GM18508 (cell line): Measurements from ENCODE around the gene AHI1.
"Not testable (repeated sequence)": the region's sequence is repeated elsewhere in the genome, so short reads cannot be mapped to it uniquely, and the experiment has no call there.

Experiments
- ATAC-seq: cut with Tn5 transposase; IDR thresholded peaks from one replicate; pipeline ENCODE4 v1.9.1; 2021; ENCODE audit warnings: moderate number of reproducible peaks; ENCODE audit not compliant: insufficient read depth, unreplicated experiment

The AHI1 gene

DNA sequence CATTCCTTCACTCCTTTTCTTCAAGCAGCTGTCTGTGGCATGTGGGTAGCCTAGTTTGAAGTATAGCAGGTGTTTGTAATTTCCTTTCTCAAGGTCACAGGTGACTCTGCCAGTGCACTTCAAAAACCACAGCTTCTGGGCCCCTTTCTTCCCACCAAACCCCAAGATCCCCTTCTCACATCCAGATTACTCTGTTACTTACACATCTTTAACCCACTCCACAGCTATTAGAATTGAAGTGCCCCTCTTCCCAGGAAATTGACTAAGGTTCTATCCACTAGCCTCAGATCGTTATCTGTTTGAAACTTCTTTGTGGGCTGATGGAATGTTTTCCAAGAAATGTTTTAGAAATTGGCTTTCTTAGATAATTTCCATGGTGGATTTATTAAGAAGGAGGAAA, 150.8 kb downstream of the AHI1 start:
- no peak for ATAC-seq

DNA sequence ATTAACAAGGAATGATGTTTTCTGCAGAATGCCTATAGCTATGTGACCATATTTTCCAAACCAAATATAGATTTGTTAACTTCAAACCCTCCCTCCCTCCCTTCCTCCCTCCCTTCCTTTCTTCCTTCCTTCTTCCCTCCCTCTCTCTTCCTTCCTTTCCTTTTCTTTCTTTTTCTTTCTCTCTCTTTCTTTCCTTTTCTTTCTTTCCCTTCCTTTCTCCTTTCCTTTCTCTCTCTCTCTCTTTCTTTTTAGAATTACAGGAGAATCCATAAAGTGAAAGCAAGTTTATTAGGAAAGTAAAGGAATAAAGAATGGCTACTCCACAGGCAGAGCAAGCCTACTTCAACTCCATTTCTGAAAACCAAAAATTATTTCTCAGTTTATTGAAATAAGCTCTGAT, 153.0 kb downstream of the AHI1 start:
- no peak for ATAC-seq

DNA sequence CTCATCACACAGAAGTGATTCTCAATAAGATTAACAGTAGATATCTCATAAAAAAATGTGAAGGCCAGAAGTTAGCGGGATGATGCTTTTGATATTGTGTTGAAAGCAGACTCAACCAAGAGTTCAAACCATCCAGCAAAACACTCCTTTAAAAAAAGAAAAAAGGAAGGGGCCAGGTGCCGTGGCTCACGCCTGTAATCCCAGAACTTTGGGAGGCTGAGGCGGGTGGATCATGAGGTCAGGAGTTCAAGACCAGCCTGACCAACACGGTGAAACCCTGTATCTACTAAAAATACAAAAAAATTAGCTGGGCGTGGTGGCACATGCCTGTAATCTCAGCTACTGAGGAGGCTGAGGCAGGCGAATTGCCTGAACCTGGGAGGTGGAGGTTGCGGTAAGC, 157.6 kb downstream of the AHI1 start:
- ATAC-seq, result not testable (repeated sequence)

DNA sequence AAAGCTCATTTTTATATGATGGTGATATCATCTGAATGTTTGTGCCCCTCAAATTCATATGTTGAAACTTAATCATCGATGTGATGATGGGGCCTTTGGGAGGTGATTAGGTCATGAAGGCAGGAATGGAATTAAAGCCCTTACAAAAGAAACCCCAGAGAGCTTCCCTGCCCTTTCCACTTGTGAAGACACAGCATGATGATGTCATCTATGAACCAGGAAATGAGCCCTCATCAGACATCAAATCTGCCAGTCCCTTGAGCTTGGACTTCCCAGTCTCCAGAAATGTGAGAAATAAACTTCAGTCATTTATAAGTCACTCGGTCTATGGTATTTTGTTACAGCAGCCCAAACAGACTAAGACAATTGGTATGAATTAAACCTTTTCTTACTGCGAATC, 163.4 kb downstream of the AHI1 start:
- no peak for ATAC-seq

DNA sequence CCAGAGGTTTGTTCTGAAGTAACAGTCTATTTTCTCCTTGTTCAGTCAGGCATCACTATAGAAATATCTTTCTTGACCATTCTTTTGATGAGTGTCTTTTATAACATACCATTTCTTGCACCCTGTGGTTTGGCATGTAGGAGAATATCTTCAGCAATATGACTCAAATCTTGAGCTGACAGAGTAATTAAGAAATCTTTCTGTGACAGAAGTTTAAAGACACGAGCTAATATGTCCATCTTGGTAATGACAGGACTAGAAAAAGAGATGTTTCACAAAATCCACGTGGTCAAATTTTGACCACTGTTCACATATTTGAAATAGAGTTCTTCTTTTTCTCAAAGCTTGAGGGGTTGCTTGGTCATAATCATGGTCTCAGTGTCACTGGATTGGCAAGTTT, 166.5 kb downstream of the AHI1 start:
- ATAC-seq, result no peak

DNA sequence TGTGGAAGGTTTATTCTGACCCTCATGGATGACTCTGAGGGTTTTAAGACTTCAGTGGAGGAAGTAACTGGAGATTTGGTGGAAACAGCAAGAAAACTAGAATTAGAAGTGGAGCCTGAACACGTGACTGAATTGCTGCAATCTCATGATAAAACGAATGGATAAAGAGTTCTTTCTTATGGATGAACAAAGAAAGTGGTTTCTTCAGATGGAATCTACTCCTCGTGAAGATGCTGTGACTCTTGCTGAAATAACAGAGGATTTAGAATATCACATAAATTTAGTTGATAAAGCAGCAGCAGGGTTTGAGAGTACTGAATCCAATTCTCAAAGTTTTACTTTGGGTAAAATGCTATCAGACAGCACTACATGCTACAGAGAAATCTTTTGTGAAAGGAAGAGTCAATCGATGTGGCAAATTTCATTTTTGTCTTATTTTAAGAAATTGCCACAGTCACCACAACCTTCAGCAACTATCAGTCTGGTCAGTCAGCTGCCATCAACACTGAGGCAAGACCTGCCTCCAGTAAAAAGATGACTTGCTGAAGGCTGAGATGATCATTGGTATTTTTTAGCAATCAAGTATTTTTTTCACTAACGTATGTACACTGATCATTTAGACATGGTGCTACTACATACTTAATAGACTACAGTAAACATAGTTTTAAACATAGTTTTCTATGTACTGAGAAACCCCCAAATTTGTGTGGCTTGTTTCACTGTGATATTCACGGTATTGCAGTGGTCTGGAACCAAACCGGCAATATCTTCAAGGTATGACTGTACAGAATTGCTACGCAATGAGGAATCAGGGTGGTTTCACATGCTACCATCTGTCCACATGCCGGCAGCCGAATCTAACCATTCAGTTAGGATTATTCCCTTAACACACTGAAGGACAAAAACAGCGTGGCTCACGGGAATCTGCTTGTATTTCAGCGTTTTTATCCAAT, 167.4 kb downstream of the AHI1 start:
- peak; percentile 87 for ATAC-seq

DNA sequence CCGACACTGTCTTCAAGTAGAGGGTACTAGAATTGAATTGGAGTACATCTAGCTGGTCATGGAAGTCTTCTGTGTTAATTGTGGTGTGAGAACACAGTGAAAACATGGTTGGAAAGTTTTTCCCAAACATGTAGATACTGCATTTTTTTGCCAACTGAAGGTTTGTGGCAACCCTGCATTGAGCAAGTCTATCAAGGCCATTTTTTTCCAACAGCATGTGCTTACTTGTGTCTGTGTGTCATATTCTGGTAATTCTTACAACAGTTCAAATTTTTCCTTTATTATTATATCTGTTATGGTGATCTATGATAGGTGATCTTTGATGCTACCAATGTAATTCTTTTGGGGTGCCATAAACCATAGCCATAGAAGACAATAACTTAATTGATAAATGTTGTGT, 169.4 kb downstream of the AHI1 start:
- ATAC-seq, result no peak

DNA sequence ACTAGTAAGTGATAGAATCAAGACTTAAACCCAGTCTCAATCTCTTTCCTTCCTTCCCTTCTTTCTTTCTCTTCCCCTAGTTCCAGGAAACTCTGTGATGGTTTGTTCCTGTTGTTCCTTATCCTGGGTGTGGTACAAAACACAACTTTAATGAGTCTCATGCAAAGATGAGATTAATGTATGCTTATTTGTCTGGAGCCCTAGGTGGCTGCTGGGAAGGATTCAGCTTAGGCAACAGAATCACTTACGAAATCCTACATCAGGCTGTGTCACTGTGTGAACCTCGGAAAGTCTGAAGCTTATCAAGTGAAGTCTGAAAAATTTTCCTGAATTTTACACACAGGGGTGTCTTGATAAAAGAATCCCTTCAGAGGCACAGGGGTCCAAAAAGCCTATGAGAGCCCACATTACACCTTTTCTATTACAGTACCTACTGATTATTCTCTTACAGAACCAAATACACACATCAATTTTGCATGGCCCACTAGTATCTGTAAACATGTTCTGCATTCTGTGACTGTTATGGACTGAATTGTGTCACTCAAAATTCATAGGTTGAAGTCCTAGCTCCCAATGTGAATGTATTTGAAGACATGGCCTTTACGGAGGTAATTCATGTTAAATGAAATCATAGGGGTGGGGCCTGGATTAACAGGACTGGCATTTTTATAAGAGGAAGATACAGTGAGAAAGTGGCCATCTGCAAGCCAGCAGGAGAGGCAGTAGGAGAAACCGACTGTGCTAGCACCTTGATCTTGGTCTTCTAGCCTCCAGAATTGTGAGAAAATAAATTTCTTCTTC, 171.7 kb downstream of the AHI1 start:
- no peak for ATAC-seq

DNA sequence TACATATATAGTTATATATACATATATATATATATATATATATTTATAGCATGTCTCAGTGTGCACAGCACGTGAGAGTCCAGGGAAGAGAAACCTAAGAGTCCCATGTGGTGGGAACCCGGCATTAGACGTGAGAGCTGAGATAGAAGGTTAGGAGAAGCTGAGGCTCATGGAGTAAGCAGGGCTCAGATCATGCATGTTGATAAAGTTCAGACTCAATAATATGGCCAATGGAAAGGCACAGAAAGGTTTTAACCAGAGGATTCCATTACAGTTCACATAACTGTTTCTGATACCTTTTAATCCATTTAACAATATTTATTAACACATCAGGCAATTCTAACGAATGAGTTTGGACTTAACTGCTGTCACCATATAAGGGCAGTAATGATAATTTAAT, 173.0 kb downstream of the AHI1 start:
- ATAC-seq, result no peak

DNA sequence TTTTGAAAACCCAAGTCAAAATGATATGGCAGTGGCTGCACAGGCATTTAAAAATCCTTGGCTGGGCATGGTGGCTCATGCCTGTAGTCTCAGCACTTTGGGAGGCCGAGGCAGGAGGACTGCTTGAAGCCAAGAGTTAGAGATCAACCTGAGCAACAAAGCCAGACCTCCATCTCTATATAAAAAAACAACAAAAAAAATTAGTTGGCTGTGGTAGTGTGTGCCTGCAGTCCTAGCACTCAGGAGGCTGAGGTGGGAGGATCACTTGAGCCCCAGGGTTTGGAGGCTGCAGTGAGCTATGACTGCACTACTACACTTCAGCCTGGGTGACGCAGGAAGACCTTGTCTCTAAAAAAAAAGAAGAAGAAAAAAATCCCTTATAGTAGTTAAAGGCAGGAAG, 173.6 kb downstream of the AHI1 start:
- no peak for ATAC-seq

DNA sequence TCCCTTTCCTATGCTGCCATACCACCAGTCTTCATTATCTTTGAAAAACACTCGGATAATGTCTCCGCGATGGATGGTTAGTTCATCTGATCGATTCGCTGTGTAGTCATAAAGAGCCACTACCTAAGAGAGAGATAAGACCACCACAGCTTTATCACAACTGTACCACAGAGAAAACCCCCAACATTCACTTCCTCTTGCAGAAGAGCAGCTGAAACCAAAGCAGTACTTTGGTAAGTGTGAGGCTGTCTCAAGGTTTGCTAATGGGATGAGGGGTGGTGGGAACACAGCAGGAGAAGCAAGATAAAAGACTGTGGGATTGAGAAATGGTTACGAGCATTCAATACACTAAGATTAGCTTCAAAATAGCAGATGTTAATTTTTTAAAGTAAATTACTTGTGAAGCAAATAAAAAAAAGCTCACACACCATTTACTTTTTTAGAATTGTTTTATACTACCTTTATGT, 174.3 kb downstream of the AHI1 start:
- ATAC-seq, result peak; percentile 94

DNA sequence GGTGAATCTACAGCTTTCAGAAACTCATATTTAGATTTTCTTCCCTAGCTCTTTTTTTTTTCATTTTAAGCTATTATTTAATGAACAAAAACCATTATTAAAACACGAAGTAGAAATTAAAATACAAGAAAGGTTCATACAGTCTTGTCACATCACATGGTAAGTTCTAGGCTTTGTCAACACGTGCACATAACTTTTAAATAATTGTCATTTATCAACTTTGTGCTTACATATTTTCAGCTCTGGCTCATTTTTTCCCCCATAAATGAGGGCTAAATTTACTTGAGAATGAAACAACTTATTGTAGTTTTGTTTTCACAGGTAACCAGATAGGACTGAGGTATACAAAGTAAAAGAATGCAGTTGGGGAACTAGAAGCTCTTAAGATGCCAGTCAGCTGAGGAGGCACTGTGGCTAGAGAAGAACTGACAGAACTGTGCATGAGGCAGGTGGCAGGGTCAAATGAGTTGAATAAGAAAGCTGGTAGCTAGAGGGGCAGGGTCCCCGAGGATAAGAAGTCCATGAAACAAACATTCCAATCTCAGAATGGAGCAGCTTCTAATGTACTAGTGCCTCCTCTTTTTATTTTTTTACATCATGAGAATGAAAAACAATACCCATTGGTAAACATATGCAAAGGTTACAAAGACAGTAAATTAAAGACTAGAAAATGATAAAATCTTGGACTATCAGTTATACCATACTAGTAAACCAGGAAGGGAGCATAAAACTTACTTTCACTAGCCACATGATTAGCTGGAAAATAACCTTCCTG, 174.9 kb downstream of the AHI1 start:
- no peak for ATAC-seq

DNA sequence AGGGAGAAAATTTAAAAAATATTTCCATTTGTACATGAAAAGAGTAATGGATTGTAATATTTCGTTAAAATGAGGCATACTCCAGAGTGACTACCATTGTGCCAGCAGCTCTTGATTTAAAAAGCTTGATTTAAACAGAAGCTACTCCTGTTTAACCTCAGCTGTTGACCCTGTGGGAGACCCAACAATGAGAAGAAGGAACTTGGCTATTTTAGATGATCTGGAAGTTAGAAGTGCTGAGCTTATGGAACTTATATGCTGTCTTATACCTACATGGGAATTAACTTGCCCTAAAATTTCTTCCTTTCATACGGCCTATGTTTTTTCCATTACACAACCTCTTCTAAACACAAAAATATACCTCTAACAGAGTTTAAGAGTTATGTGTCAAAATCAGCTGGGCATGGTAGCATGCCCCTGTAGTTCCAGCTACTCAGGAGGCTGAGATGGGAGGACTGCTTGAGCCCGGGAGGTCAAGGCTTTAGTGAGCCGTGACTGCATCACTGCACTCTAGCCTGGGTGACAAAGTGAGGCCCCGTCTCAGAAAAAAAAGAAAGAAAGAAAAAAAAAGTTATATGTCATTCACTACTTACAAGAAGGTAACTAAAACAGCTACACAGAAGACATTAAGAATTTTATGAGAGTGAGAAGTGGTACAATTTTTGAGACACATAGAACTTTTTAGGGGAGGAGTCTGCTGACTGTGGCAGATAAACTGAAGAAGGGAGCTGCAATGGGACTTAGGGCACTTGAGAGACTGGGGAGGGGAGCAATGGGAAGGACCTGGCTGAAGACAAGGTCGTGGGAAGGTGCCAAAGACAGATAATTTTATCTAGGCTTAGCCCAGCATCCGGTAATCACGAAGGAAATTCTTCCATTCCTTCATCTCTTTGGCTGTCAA, 176.6 kb downstream of the AHI1 start:
- no peak for ATAC-seq

DNA sequence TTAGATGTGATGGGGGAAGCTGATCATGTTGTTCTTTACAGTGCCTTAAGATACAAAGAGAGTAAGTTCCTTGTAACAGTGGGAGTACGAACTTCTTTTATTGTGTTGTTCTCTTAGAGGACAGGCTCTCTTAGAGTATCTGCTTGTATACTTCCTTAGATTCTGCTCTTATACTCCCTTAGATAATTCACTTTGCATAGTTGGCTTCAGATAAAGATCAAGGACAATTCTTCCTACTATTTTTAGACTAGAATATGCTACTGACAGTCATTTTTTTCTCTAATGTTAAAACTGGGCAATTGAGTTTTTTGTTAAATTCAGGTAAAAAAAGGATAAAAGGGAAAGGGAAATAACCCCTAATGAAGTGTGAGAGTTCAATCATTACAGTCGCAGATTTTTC, 177.7 kb downstream of the AHI1 start:
- no peak for ATAC-seq

DNA sequence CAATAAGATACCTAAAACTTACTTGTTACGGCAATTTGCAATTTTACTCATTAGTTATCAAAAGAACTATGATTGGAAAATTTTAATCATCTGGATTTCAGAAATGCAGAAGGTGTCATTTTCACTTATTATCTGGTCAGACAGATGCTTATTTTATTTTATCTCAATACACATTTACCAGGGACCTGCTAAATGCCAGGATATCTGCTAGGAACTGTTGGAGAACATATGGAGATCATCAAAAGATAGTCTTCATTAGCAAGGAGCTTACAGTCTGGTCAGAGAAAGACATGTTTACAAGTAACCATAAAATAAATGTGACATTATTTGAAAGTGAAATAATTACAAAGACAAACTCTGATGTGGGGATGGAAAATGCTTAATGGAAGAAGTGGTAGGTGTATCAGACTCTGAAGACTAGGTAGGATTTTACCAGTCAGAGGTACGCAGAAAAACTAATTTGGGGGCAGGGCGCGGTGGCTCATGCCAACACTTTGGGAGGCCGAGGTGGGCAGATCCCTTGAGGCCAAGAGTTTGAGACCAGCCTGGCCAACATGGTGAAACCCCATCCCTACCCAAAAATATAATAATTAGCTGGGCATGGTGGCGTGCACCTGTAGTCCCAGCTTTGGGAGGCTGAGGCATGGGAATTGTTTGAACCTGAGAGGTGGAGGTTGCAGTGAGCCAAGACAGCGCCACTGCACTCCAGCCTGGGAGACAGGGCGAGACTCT, 178.6 kb downstream of the AHI1 start:
- no peak for ATAC-seq

DNA sequence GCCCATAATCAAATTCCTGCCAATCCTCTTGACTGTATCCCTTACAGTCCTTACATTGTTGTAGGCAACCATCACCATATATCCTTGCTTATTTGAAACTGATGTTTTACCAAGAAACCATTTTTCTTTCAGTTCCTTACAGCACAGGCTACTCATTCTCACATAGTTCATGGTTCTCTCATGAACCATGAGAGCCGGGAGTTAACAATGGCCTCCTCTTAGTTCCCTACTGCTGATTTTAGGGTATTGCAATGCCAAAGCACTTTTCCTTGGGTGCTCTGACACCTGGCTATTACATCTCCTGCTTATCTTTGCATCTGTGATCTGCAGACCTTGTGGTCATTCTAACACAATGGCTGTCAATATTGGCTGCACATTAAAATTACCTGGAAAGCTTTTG, 183.0 kb downstream of the AHI1 start:
- no peak for ATAC-seq

DNA sequence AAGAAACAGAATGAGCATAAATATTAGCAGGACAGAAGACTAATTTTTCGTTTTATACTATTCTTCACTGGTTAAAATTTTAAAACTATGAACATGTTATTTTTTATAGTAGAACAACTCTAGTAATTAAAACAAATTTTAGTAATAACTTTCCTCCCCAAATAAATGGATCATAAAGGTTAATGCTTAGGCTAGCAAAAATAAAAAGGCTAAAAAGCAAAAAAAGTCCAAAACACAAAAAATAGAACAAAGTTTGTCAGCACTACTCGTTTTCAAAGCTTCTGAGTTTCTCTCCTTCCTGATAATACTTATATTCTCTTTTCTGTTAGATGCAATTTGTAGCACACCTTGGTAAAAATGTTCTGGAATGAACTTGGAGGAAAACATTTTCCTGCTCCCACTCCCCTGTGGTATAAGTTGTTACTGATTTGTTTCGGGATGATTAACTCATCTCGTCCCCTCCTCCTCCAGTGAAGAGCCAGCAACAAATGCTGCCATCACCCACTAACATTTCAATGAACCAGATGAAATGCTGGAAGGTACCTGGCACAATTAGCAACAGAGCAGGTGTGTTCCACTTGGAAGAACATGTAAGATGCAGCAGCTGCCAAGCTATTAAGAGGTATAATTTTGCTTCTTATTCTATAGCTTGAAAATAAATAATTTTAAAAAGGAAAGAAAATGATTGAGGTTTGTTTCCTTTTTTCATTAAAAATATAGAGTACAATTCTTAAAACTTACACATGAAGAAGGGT, 185.9 kb downstream of the AHI1 start:
- no peak for ATAC-seq

DNA sequence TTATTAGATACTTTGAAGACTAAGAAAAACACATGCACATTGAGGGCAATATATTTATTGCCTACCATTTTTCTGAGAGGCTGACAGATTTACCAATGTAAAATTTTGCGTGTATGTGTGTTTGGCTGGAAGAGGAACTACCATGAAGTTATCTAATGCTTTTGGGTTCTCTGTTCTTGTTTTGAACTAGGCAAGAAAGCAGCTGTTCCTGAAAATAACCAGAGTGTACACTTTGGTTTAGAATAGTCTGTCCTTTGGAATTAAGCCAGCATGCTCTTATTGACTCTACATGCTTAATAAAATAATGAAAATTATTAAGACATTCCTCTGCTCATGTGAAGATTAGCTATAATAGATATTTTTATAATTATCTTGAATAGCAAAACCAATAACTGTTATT, 187.2 kb downstream of the AHI1 start:
- ATAC-seq, result no peak
